Body of pancreas (tissue), 4 donors: Measurements from ENCODE around the gene GSTT2B.

ENCODE experiments used
- CTCF ChIP-seq, 7 experiments: fragments of 450-650 bp in 4 of 7; fragments of 200-600 bp in 3 of 7; sonication (generic) in 3 of 7; IDR thresholded peaks; one replicate each; pipeline ENCODE4 v1.5.1; 2016 to 2019; ENCODE audit warnings: antibody characterized with exemption in 7 of 7
- POLR2A ChIP-seq, 3 donors: fragments of 450-650 bp; IDR thresholded peaks; one replicate each; pipeline ENCODE4 v1.6.1; 2016; ENCODE audit warnings: antibody characterized with exemption in 3 of 3, mild to moderate bottlenecking in 2 of 3

- TF ChIP-seq CTCF (IDR thresholded peaks at IDR 0.05), result no peak
- TF ChIP-seq POLR2A (IDR thresholded peaks at IDR 0.05), result no peak
Measured at GRCh38 chr22:23912293-23912903, 48.6 kb downstream of the GSTT2B start.
